ENCODE measurements around the gene DAB2IP.
"Not testable (repeated sequence)": the region's sequence is repeated elsewhere in the genome, so short reads cannot be mapped to it uniquely, and the experiment has no call there.

Gene DAB2IP

DNA sequence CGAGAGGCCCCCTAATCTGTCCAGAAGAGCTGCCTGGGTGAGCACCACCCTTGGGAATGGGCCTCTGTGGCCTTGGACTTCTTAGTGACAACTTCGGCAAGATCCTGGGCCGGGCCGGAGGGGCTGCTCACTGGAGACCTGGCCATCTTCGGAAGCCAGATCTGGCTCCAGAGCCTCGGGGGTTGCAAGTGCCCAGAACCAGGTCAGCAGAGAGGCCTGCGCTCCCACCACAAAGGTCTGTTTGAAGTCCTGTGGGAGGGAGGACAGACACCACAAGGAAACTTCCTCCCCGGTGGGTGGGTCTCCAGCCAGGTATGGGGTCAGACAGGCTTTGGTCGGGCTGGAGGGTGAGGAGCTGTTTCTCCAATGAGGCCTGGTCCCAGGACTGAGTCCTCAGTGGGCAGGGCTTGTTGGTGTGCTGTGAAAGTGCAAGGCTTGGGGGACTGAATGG is 86.1 kb downstream of the DAB2IP start:
- FAIRE-seq: no peak
- DNase-seq (ENCODE audit: insufficient read length, low spot score): no peak

GRCh38 chr9:121738411-121738810 is 87.0 kb downstream of the DAB2IP start:
- no peak for TF ChIP-seq POLR2A (IDR thresholded peaks at IDR 0.05; ENCODE audit: low read depth, low read length)
- FAIRE-seq: no peak
- no peak for DNase-seq (ENCODE audit: insufficient read length, low spot score)

More for the DNA sequence above, 86.1 kb downstream of the DAB2IP start:
- TF ChIP-seq POLR2A (IDR thresholded peaks at IDR 0.05; ENCODE audit: low read depth, low read length): no peak

DNA sequence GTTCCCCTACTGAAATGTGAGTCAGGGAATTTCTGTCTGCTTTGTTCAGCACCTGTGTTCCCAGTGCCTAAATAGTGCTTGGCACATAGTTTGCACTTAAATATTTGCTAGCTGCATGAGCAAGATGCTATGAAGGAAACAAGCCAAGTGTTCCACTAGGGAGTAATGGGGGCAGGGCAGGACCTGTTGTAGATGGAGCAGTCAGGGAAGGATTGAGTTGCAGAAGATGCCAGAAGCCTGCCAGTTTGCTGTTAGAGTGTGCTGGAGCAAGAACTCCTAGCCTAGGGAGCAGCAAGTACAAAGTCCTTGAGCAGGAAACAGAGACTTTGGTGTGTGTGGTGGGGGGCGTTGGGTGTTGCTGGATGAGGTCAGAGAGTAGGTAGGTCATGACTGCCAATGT is 87.5 kb downstream of the DAB2IP start:
- FAIRE-seq (no peak), DNase-seq (ENCODE audit: insufficient read length, low spot score) (no peak)
- no peak for TF ChIP-seq POLR2A (IDR thresholded peaks at IDR 0.05; ENCODE audit: low read depth, low read length)

DNA sequence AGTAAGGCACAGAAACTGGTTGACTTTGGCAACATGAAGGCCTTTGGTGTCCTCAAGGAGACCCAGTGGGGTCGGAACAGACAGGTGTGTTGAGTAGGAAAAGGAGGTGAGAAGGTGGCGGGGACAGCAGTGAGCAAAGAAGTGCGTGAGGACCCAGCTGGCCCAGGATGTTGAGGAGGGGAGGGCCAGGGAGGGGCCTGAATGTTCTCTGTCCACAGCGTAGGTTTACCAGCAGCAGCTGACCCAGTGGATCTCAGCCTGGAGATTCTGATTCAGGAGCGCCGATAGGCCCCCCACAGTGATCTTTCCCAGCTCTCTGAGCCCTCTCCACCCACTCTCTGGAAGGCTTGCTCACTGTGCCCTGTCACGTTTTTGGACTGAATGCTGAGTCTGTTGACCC is 88.5 kb downstream of the DAB2IP start:
- no peak for FAIRE-seq
- no peak for DNase-seq (ENCODE audit: insufficient read length, low spot score)
- TF ChIP-seq POLR2A (IDR thresholded peaks at IDR 0.05; ENCODE audit: low read depth, low read length): no peak

GRCh38 chr9:121741228-121741918 is 89.9 kb downstream of the DAB2IP start:
- TF ChIP-seq POLR2A (IDR thresholded peaks at IDR 0.05; ENCODE audit: low read depth, low read length): no peak
- FAIRE-seq (no peak), DNase-seq (ENCODE audit: insufficient read length, low spot score) (no peak)

DNA sequence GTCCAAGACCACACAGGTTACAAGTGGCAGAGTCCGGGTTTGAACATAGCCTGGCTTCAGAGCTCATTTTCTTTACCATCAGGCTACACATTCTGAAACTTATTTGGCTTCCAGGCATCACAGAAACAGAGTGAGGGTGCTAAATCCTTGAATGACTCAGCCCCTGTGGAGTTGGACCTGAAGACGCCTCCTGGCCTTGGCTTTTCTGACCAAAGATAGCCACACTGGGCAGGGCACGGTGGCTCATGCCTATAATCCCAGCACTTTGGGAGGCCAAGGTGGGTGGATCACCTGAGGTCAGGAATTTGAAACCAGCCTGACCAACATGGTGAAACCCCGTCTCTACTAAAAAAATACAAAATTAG is 90.5 kb downstream of the DAB2IP start:
- DNase-seq (ENCODE audit: insufficient read length, low spot score): peak; percentile 67
- not testable (repeated sequence) for FAIRE-seq

DNA sequence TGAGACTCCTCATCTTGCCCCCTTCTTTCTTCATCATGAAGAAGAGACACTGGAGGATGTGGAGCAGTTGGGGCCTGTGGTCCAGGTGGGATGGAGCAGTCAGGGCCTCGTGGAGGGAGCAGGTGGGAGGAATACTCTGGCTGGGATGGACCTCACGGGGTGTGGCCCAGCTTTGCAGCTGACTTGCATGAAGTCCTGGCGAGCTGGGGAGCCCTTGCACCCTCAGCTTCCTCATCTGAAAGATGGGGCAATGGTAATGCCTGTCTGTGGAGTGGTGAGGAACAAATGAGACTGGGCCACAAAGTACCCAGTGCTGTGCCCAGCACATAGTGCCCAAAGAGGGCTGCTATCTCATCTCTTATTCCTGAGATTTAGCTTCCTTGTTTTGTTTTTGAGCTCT is 91.5 kb downstream of the DAB2IP start:
- no peak for FAIRE-seq
- DNase-seq (ENCODE audit: insufficient read length, low spot score): no peak
- TF ChIP-seq POLR2A (IDR thresholded peaks at IDR 0.05; ENCODE audit: low read depth, low read length): no peak

DNA sequence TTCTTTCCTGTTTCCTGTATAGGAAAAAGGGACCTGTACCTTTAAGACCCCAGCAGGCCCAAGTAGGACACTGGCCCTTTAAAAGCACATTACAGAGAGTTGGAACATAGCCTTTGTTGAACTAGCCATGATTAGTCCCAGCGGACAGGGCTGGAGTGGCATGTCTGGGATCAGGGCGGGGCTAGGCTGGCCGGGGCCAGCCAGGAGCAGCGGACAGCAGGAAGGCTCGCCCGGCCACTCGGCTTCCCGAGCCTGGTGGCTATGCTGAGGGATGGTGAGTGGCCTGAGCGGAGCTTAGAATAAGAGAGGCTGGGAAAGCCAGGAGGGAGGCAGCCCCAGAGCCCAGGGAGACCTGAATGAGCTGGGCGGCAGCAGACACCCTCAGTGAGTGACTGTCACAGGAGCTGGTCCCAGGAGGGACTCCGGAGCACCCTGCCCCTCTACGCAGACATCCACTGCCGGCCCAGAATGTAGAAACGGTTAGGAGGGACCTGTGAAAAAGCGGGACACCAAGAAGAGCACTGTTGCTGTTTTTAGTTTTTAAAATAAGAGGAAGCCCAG is 92.1 kb downstream of the DAB2IP start:
- DNase-seq (ENCODE audit: insufficient read length, low spot score) (peak; percentile 100), FAIRE-seq (peak; percentile 96)
- TF ChIP-seq POLR2A (IDR thresholded peaks at IDR 0.05; ENCODE audit: low read depth, low read length): peak; percentile 57

DNA sequence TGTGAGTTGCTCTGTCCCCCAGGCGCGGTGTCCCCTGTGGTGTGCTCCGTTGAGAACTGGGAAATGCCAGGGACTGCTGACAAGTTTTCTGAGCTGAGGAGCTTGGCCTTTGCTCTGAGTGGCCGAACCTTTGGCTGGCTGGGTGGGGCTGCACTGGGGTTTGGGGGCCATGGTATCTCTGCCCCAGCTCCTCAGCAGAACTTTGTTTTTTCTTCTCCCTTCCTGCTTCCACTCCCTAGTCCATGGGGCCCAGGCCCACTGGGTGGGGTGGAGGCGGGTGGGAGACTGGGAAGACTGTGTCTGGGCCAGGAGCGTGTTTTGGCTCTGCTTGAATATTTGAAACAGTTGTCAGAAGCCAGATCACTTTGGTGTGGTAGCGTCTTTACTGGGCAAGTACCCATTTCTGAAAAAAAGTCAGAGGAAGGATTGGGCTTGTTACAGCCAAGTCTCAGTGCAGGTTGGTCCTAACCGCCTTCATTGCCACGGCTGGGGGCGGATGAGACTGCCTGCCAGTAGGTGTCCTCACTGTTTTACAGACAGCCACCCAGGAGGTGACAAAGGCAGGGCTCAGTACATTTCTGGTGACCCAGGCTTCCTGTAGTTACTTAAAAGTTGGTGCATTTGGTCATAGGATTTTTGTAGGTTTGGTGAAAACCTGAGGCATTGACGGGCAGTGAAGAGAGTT is 92.7 kb downstream of the DAB2IP start:
- DNase-seq (ENCODE audit: insufficient read length, low spot score) (peak; percentile 71), FAIRE-seq (no peak)
- TF ChIP-seq POLR2A (IDR thresholded peaks at IDR 0.05; ENCODE audit: low read depth, low read length): no peak

- peak; percentile 48 for FAIRE-seq
- peak; percentile 91 for DNase-seq (ENCODE audit: insufficient read length, low spot score)
- TF ChIP-seq POLR2A (IDR thresholded peaks at IDR 0.05; ENCODE audit: low read depth, low read length): no peak
Measured at GRCh38 chr9:121744687-121745395, 93.4 kb downstream of the DAB2IP start.

DNA sequence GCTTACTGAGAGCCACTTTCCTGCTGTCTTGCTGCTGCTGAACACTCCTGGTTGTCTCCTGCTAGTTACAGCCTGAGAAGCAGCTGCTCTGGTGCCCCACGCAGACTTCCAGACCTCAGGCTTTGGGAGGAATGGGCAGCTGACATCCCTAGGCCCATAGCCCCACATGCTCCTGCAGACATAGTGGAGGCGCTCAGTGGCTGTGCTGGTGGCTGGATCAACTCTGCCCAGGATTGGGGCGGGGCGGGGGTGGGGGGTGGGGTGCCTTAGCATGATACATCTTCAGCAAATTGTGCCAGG is 93.9 kb downstream of the DAB2IP start:
- no peak for TF ChIP-seq POLR2A (IDR thresholded peaks at IDR 0.05; ENCODE audit: low read depth, low read length)
- FAIRE-seq (no peak), DNase-seq (ENCODE audit: insufficient read length, low spot score) (no peak)

GRCh38 chr9:121746411-121746810 is 95.0 kb downstream of the DAB2IP start:
- FAIRE-seq: no peak
- TF ChIP-seq POLR2A (IDR thresholded peaks at IDR 0.05; ENCODE audit: low read depth, low read length): no peak
- no peak for DNase-seq (ENCODE audit: insufficient read length, low spot score)

DNA sequence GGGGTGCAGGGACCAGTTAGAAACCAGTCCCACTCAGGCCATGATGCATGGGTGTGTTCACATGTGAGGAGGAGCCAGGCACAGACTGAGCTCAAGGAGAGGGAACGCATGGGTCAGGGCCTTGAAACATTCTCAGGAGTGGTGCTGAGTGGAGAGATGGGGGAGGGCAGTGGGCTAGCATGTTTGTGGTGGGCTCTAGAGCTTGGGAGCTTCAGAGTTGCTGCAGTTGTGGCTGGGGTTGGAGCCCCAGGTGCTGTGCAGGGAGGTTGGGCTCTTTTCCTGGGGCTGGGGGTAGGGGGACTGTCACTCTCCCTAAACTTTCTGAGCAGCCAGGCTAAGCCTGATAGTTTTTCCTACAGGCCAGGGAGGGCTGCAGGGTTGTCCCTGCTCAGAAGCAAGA is 95.4 kb downstream of the DAB2IP start:
- FAIRE-seq (no peak), DNase-seq (ENCODE audit: insufficient read length, low spot score) (no peak)
- TF ChIP-seq POLR2A (IDR thresholded peaks at IDR 0.05; ENCODE audit: low read depth, low read length): no peak

GRCh38 chr9:121748074-121748473 is 96.6 kb downstream of the DAB2IP start:
- TF ChIP-seq POLR2A (IDR thresholded peaks at IDR 0.05; ENCODE audit: low read depth, low read length): no peak
- DNase-seq (ENCODE audit: insufficient read length, low spot score) (peak; percentile 89), FAIRE-seq (peak; percentile 70)
